ENCODE data around the gene CALCR.

GRCh38 chr7:93471456-93471855, 103.1 kb downstream of the CALCR start:
- TF ChIP-seq CTCF (IDR thresholded peaks at IDR 0.05) (no peak), POLR2A (IDR thresholded peaks at IDR 0.05) (no peak)
